Measurements from ENCODE around the gene THUMPD3.

DNA sequence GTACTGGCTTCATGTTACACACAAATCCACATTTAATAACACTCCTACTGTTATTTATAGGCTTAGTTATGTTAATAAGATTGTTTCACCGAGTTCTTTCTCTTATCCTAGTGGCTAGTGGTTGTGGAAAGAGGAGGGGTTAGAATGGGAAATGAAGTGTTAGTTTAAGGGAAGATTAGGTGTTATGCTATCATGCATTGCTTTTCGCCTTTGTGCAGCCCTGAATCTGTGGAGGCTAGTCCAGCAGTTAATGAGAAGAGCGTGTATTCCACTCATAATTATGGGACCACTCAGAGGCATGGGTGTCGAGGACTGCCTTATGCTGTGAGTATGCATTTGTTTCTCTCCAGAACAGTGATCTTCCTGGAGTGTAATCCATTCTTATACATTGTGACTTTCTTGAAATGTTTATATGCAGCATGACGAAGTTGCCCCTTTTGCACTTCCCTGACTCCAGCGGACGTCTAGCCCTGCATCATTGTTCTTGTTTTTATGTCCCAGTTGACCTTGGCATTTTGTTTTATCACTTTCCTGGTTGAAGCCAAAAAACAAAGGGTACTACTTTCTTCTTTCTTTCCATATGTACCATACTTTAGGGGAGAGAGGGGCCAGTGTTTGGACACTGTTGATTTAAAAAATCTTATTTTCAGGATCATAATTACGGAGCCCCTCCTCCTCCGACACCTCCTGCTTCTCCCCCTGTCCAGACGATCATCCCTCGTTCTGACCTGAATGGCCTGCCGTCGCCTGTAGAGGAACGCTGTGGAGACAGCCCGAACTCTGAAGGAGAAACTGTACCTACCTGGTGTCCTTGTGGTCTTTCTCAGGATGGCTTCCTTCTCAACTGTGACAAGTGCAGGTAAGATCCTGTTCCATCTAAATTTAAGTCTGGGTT is 71.0 kb downstream of the THUMPD3 start:
- TF ChIP-seq CTCF (IDR thresholded peaks at IDR 0.05) (no peak), POLR2A (IDR thresholded peaks at IDR 0.05) (no peak)

Data from lower leg skin (tissue), 3 donors.